H9 (cell line): ENCODE results near the gene SMC1B. TPM values are rescaled to one million over a fixed set of nuclear protein-coding genes. Genes with fewer than 3 reads are reported as not detected.

Experiments used
- DNase-seq: peaks from one replicate; pipeline ENCODE4 v3.0.0-alpha.2; 2017
- H2AFZ ChIP-seq: one replicate; pipeline ENCODE4 v1.6.1; 2013; ENCODE audit warnings: mild to moderate bottlenecking, low read length, control low read depth, moderate library complexity
- H2AK5ac ChIP-seq: 2 replicates; pipeline ENCODE4 v1.6.1; 2013; ENCODE audit warnings: low read length, control low read depth, mixed read lengths; ENCODE audit not compliant: insufficient read length
- H2BK120ac ChIP-seq: one replicate; pipeline ENCODE4 v1.6.1; 2013; ENCODE audit warnings: low read depth, mild to moderate bottlenecking, low read length, control low read depth, inconsistent platforms; ENCODE audit not compliant: poor library complexity, severe bottlenecking
- H2BK12ac ChIP-seq: 2 replicates; pipeline ENCODE4 v1.6.1; 2013; ENCODE audit warnings: low read length, control low read depth, mixed read lengths, low read depth; ENCODE audit not compliant: insufficient read length
- H2BK15ac ChIP-seq: 2 replicates; pipeline ENCODE4 v1.6.1; 2013; ENCODE audit warnings: low read depth, low read length, control low read depth
- H2BK20ac ChIP-seq: one replicate; pipeline ENCODE4 v1.6.1; 2013; ENCODE audit warnings: low read depth, mild to moderate bottlenecking, low read length, control low read depth, inconsistent platforms; ENCODE audit not compliant: poor library complexity, severe bottlenecking
- H2BK5ac ChIP-seq: 2 replicates; pipeline ENCODE4 v1.6.1; 2013; ENCODE audit warnings: low read length, control low read depth, mixed read lengths; ENCODE audit not compliant: insufficient read length
- H3K14ac ChIP-seq: 2 replicates; pipeline ENCODE4 v1.6.1; 2013; ENCODE audit warnings: low read length, control low read depth; ENCODE audit not compliant: insufficient read depth
- H3K18ac ChIP-seq: 2 replicates; pipeline ENCODE4 v1.6.1; 2013; ENCODE audit warnings: low read depth, mild to moderate bottlenecking, mixed read lengths, low read length, control low read depth; ENCODE audit not compliant: insufficient read length
- H3K23ac ChIP-seq: 2 replicates; pipeline ENCODE4 v1.6.1; 2013; ENCODE audit warnings: low read length, control low read depth, mixed read lengths, low read depth; ENCODE audit not compliant: insufficient read length
- H3K23me2 ChIP-seq: 2 replicates; pipeline ENCODE4 v1.6.1; 2013; ENCODE audit warnings: low read depth, mild to moderate bottlenecking, mixed read lengths, low read length, control low read depth; ENCODE audit not compliant: insufficient read length, poor library complexity, severe bottlenecking
- H3K27ac ChIP-seq: 2 replicates; pipeline ENCODE4 v1.5.1; 2013; ENCODE audit warnings: low read length, control low read depth, mixed read lengths, low read depth; ENCODE audit not compliant: insufficient read length
- H3K27me3 ChIP-seq: 2 replicates; pipeline ENCODE4 v1.6.1; 2013; ENCODE audit warnings: low read length, control low read depth, inconsistent platforms; ENCODE audit not compliant: insufficient read depth
- H3K4ac ChIP-seq: 2 replicates; pipeline ENCODE4 v1.6.1; 2013; ENCODE audit warnings: low read depth, mild to moderate bottlenecking, control low read depth, inconsistent platforms, low read length, moderate library complexity
- H3K4me1 ChIP-seq: 2 replicates; pipeline ENCODE4 v1.6.1; 2013; ENCODE audit warnings: low read length, control low read depth, inconsistent platforms; ENCODE audit not compliant: insufficient read depth
- H3K4me2 ChIP-seq: 2 replicates; pipeline ENCODE4 v1.6.1; 2013; ENCODE audit warnings: low read length, control low read depth, mixed read lengths; ENCODE audit not compliant: insufficient read length, insufficient read depth
- H3K56ac ChIP-seq: 2 replicates; pipeline ENCODE4 v1.6.1; 2013; ENCODE audit warnings: low read depth, mild to moderate bottlenecking, mixed read lengths, low read length, control low read depth; ENCODE audit not compliant: insufficient read length
- H3K79me1 ChIP-seq: 2 replicates; pipeline ENCODE4 v1.6.1; 2013; ENCODE audit warnings: low read depth, mild to moderate bottlenecking, moderate library complexity, low read length, control low read depth, inconsistent platforms; ENCODE audit not compliant: insufficient read depth, poor library complexity, severe bottlenecking
- H3K79me2 ChIP-seq: 2 replicates; pipeline ENCODE4 v1.6.1; 2013; ENCODE audit warnings: low read length, control low read depth, inconsistent platforms; ENCODE audit not compliant: insufficient read depth
- H3K9ac ChIP-seq: 2 replicates; pipeline ENCODE4 v1.6.1; 2013; ENCODE audit warnings: low read length, control low read depth, mixed read lengths; ENCODE audit not compliant: insufficient read length; ENCODE audit errors: extremely low read depth
- H3K9me3 ChIP-seq: one replicate; pipeline ENCODE4 v1.6.1; 2013; ENCODE audit warnings: low read depth, low read length, inconsistent platforms; ENCODE audit not compliant: control insufficient read depth
- H3T11ph ChIP-seq: one replicate; pipeline ENCODE4 v1.6.1; 2013; ENCODE audit warnings: mild to moderate bottlenecking, low read length, control low read depth, inconsistent platforms
- H4K20me1 ChIP-seq: one replicate; pipeline ENCODE4 v1.6.1; 2013; ENCODE audit not compliant: control insufficient read depth, insufficient read length, insufficient read depth
- H4K5ac ChIP-seq: 2 replicates; pipeline ENCODE4 v1.6.1; 2013; ENCODE audit warnings: low read depth, mild to moderate bottlenecking, mixed read lengths, low read length, control low read depth; ENCODE audit not compliant: insufficient read length
- H4K8ac ChIP-seq: replicated peaks from 2 replicates; pipeline ENCODE4 v1.6.1; 2013; ENCODE audit warnings: low read length, control low read depth, mixed read lengths, low read depth; ENCODE audit not compliant: insufficient read length
- H4K91ac ChIP-seq: 2 replicates; pipeline ENCODE4 v1.6.1; 2013; ENCODE audit warnings: low read depth, mild to moderate bottlenecking, moderate library complexity, mixed read lengths, low read length, control low read depth; ENCODE audit not compliant: insufficient read length
- H3K27ac Mint-ChIP-seq, 3 experiments: 2 replicates in 2 of 3; 3 replicates in 1 of 3; pipeline ENCODE4 v1.8.0; 2020 to 2021; ENCODE audit warnings: mixed read lengths in 3 of 3, mild to moderate bottlenecking in 1 of 3, moderate library complexity in 1 of 3
- H3K27me3 Mint-ChIP-seq: 2 replicates; pipeline ENCODE4 v1.8.0; 2021; ENCODE audit warnings: low read depth, mild to moderate bottlenecking, moderate library complexity, mixed read lengths
- H3K36me3 Mint-ChIP-seq, 3 experiments: 2 replicates in 2 of 3; 3 replicates in 1 of 3; pipeline ENCODE4 v1.8.0; 2020 to 2021; ENCODE audit warnings: low read depth in 3 of 3, mixed read lengths in 3 of 3; ENCODE audit not compliant: insufficient read depth in 1 of 3
- H3K4me1 Mint-ChIP-seq, 2 experiments: 2 replicates each; pipeline ENCODE4 v1.8.0; 2020; ENCODE audit warnings: mixed read lengths in 2 of 2
- H3K4me3 Mint-ChIP-seq, 2 experiments: 2 replicates in 1 of 2; 3 replicates in 1 of 2; pipeline ENCODE4 v1.8.0; 2020 to 2021; ENCODE audit warnings: mild to moderate bottlenecking in 2 of 2, mixed read lengths in 2 of 2, moderate library complexity in 1 of 2
- H3K9me3 Mint-ChIP-seq, 2 experiments: 2 replicates in 1 of 2; 3 replicates in 1 of 2; pipeline ENCODE4 v1.8.0; 2020; ENCODE audit warnings: mild to moderate bottlenecking in 2 of 2, mixed read lengths in 2 of 2, moderate library complexity in 1 of 2
- WGBS: extraction: QIAGEN DNeasy Blood & Tissue Kit; methylation state at CpG from one replicate; pipeline ENCODE4 v1.1.7; 2013; ENCODE audit warnings: missing lambda C conversion rate, low lambda C conversion rate, mixed read lengths; ENCODE audit not compliant: insufficient read length; ENCODE audit errors: extremely low coverage; 5-methylcytosine and 5-hydroxymethylcytosine counted together
- total RNA-seq: library from RNA; stranded (reverse); gene quantifications from 2 replicates; pipeline ENCODE4 v1.2.1, GENCODE V29; 2021
- TF ChIP-seq, protein P1 (sequence below): fragments of 200-600 bp; sonication (generic); conservative IDR thresholded peaks from 3 replicates; pipeline ENCODE4 v1.8.0; 2021; ENCODE audit warnings: antibody characterized with exemption, mild to moderate bottlenecking

SMC1B gene
- total RNA-seq, 1 experiment from 2014 or later = not detected

- Histone ChIP-seq H2BK12ac (no peak overlapping the region), H2BK15ac (no peak overlapping the region), H3K27me3 (no peaks in the 10 kb centered on the region), H3K23me2 (no peaks in the 10 kb centered on the region), H4K5ac (no peak overlapping the region), H4K91ac (no peak overlapping the region), H2AK5ac (no peak overlapping the region), H3K4me1 (no peaks in the 10 kb centered on the region; the same call in 1 of the 2 replicates), H2BK120ac (no peak overlapping the region), H2AFZ (no peak overlapping the region), H3K14ac (no peak overlapping the region), H3K9ac (no peak overlapping the region), H3K9me3 (no peaks in the 10 kb centered on the region), H4K20me1 (no peaks in the 10 kb centered on the region), H3K79me1 (no peaks in the 10 kb centered on the region), H2BK5ac (no peak overlapping the region), H3K56ac (no peak overlapping the region), H4K8ac (no peak overlapping the region), H3K23ac (no peak overlapping the region), H3K18ac (no peak overlapping the region), H3K79me2 (no peaks in the 10 kb centered on the region), H3T11ph (no peak overlapping the region), H3K4me2 (no peak overlapping the region), H3K27ac (no peak overlapping the region), H3K4ac (no peak overlapping the region), H2BK20ac (no peak overlapping the region)
- no CpG with 5 or more reads among the region's 13 CpGs for WGBS
- H3K36me3 Mint-ChIP-seq = no peaks in the 10 kb centered on the region
- DNase-seq = no peak
- TF ChIP-seq, protein P1, sequence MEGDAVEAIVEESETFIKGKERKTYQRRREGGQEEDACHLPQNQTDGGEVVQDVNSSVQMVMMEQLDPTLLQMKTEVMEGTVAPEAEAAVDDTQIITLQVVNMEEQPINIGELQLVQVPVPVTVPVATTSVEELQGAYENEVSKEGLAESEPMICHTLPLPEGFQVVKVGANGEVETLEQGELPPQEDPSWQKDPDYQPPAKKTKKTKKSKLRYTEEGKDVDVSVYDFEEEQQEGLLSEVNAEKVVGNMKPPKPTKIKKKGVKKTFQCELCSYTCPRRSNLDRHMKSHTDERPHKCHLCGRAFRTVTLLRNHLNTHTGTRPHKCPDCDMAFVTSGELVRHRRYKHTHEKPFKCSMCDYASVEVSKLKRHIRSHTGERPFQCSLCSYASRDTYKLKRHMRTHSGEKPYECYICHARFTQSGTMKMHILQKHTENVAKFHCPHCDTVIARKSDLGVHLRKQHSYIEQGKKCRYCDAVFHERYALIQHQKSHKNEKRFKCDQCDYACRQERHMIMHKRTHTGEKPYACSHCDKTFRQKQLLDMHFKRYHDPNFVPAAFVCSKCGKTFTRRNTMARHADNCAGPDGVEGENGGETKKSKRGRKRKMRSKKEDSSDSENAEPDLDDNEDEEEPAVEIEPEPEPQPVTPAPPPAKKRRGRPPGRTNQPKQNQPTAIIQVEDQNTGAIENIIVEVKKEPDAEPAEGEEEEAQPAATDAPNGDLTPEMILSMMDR = no peak
- peaks cover 14 to 19% of the 10 kb centered on the region in 2 experiments for H3K4me1 Mint-ChIP-seq
- no peaks in the 10 kb centered on the region for H3K9me3 Mint-ChIP-seq
- no peak overlapping the region for H3K27ac Mint-ChIP-seq
- peaks cover 25% of the 10 kb centered on the region for H3K27me3 Mint-ChIP-seq
- no peak overlapping the region for H3K4me3 Mint-ChIP-seq
Observed at GRCh38 chr22:45296628-45297297, 116.6 kb downstream of the SMC1B start.
